Body of pancreas (tissue), 4 donors: ENCODE results near the gene MYCN. TPM values are rescaled to one million over a fixed set of nuclear protein-coding genes. Genes with fewer than 3 reads are reported as not detected.

Source experiments
- ATAC-seq: fragments of 150-250 bp; one replicate; pipeline ENCODE4 v1.9.1; 2016
- DNase-seq, 4 donors: peaks; one replicate each; pipeline ENCODE4 v3.0.0-alpha.2; 2019
- H3K27ac ChIP-seq, 4 donors: fragments of 200-600 bp; sonication (generic); 1 replicate in 3 of 4; 2 replicates in 1 of 4; pipeline versions ENCODE4 v1.5.1 to v1.6.1; 2016 to 2019; ENCODE audit warnings: mild to moderate bottlenecking in 1 of 4, mixed read lengths in 1 of 4, moderate library complexity in 1 of 4
- H3K27me3 ChIP-seq, 2 donors: fragments of 200-600 bp; sonication (generic); one replicate each; pipeline ENCODE4 v1.6.0; 2016; ENCODE audit warnings: mild to moderate bottlenecking in 1 of 2
- H3K36me3 ChIP-seq, 2 donors: fragments of 200-600 bp; sonication (generic); replicated peaks in 1 of 2; 2 replicates each; pipeline ENCODE4 v1.5.1; 2016; ENCODE audit warnings: low read depth in 2 of 2; ENCODE audit not compliant: insufficient read depth in 1 of 2
- H3K4me1 ChIP-seq: fragments of 200-600 bp; sonication (generic); one replicate; pipeline ENCODE4 v1.6.0; 2016
- H3K4me3 ChIP-seq, 2 donors: fragments of 200-600 bp; sonication (generic); 1 replicate in 1 of 2; 2 replicates in 1 of 2; pipeline ENCODE4 v1.5.1; 2016 to 2019
- H3K9me3 ChIP-seq, 3 donors: fragments of 200-600 bp; sonication (generic); 1 replicate in 2 of 3; 2 replicates in 1 of 3; pipeline ENCODE4 v1.5.1; 2016
- CTCF ChIP-seq, 7 experiments: fragments of 450-650 bp in 4 of 7; fragments of 200-600 bp in 3 of 7; sonication (generic) in 3 of 7; IDR thresholded peaks; one replicate each; pipeline ENCODE4 v1.5.1; 2016 to 2019; ENCODE audit warnings: antibody characterized with exemption in 7 of 7
- POLR2A ChIP-seq, 3 donors: fragments of 450-650 bp; IDR thresholded peaks; one replicate each; pipeline ENCODE4 v1.6.1; 2016; ENCODE audit warnings: antibody characterized with exemption in 3 of 3, mild to moderate bottlenecking in 2 of 3
- WGBS, 2 donors: methylation state at CpG; one replicate each; pipeline ENCODE4 v1.1.5; 2017; 5-methylcytosine and 5-hydroxymethylcytosine counted together
- intact Hi-C: fragments of 100-400 bp; cut with DNase I; formaldehyde crosslinking; loops from one replicate; pipeline ENCODE4 v1.15.1; 2023
- total RNA-seq, 2 donors: library from RNA; depleted of rRNA; stranded (reverse); fragments of >200 nt; gene quantifications; one replicate each; pipeline ENCODE4 v1.1.0, GENCODE V29; 2016

MYCN gene
- total RNA-seq, 2 donors from 2014 or later: not detected

DNA sequence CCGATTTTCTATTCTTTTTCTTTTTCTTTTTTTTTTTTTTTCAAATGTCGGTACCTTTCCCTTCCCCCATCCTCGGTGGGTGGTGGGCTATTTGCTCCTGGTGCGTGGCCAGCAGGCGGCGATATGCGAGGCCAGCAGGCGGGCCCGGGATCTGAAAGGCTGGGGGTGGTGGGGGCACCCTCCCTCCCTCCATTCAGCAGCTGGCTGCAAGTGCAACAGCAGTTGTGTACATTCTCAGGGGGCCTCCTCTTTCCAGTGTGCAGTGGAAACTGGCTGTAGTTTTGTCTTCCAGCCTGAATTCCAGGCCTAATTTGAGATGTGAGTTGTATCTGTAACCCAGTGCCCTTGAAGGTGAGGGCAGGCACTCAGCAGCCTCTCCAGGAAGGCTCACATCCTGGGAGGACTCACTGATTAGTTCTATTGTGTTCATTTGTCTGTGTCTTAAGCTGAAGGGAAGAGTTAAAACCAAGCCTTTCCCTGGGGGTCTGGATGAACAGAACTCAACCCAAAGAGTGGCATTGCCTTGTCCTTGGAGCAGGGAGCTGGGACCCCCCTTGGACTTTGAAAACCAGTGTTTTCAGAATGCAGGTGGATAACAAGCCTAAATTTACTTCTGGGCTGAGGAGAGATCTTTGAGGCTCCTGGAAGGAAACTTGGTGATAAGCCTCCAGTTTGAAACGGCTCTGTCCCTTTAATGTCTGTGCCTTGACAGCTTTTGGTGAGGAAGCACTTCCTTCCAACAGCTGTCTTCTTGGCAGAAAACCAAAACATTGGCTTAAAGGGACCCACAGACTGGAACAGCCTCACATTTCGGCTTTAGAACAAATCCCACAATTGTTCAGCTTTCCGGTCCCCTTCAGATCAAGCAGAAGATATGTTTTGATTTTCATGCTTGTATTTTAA is 3.3 kb downstream of the MYCN start:
- no peak for ATAC-seq
- intact Hi-C loops: loop anchor here (10.0 kb wide), 1 partner anchor 541 kb away; no protein-coding TSS in a partner anchor

GRCh38 chr2:15944325-15945017 is 4.1 kb downstream of the MYCN start:
- DNase-seq (no peak), ATAC-seq (no peak)
- Histone ChIP-seq H3K36me3 (no peaks in the 10 kb centered on the region), H3K27ac (no peak overlapping the region), H3K9me3 (no peaks in the 10 kb centered on the region), H3K27me3 (peaks cover 0 to 17% of the 10 kb centered on the region in 2 donors), H3K4me3 (no peak overlapping the region), H3K4me1 (peaks cover 34% of the 10 kb centered on the region)
- 76 to 79% methylated on average over 4 of the region's 4 CpGs for WGBS, 2 donors
- intact Hi-C loops: loop anchor here (10.0 kb wide), 1 partner anchor 540 kb away; no protein-coding TSS in a partner anchor
- no peak for TF ChIP-seq POLR2A (IDR thresholded peaks at IDR 0.05)
- TF ChIP-seq CTCF (IDR thresholded peaks at IDR 0.05): no peak

More for the DNA sequence above, 3.3 kb downstream of the MYCN start:
- H3K9me3 ChIP-seq: no peaks in the 10 kb centered on the region
- peak in 1 of 7 experiments; percentile 13 for TF ChIP-seq CTCF (IDR thresholded peaks at IDR 0.05)
- no peak for TF ChIP-seq POLR2A (IDR thresholded peaks at IDR 0.05)
- peaks cover 36% of the 10 kb centered on the region for H3K4me1 ChIP-seq
- WGBS, 2 donors: 15 to 25% methylated on average over 11 to 12 of the region's 12 CpGs
- DNase-seq: peak in 2 of 4 donors; percentile 13 to 14
- H3K4me3 ChIP-seq: no peak overlapping the region
- H3K27ac ChIP-seq: no peak overlapping the region
- no peaks in the 10 kb centered on the region for H3K36me3 ChIP-seq
- H3K27me3 ChIP-seq: peaks cover 0 to 23% of the 10 kb centered on the region in 2 donors

- 68 to 73% methylated on average over 14 to 17 of the region's 17 CpGs for WGBS, 2 donors
- TF ChIP-seq POLR2A (IDR thresholded peaks at IDR 0.05) (no peak), CTCF (IDR thresholded peaks at IDR 0.05) (no peak)
- no peak for DNase-seq
- Histone ChIP-seq H3K4me3 (no peak overlapping the region), H3K27ac (no peak overlapping the region), H3K4me1 (peaks cover 17% of the 10 kb centered on the region), H3K9me3 (no peaks in the 10 kb centered on the region), H3K36me3 (no peaks in the 10 kb centered on the region), H3K27me3 (peaks cover 0 to 12% of the 10 kb centered on the region in 2 donors)
- intact Hi-C loops: loop anchor here (10.0 kb wide), 1 partner anchor 539 kb away; no protein-coding TSS in a partner anchor
- ATAC-seq: no peak
These were observed 5.8 kb downstream of the MYCN start for GRCh38 chr2:15945909-15946705.

DNA sequence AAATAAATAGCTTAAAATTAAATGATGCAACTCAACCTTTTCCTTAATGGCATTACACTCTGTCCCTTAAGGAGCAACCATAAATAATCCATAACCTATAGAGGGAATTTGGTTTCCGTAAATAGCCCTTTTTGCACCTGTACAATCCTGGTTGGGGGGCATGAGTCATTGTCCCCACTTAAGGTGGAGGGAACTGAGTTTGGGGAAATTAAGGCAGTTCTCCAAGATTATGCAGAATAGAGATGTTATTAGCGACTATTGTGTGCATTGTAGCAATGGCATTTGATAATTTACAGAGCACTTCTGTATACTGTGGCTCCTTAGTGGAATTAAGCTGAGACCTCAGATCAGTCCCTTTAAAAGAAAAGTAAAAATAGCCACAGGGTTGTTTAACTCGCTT is 6.6 kb downstream of the MYCN start:
- no peak for DNase-seq
- H3K27ac ChIP-seq: no peak overlapping the region
- H3K9me3 ChIP-seq: no peaks in the 10 kb centered on the region
- TF ChIP-seq POLR2A (IDR thresholded peaks at IDR 0.05) (no peak), CTCF (IDR thresholded peaks at IDR 0.05) (no peak)
- H3K36me3 ChIP-seq: no peaks in the 10 kb centered on the region
- H3K27me3 ChIP-seq: peaks cover 0 to 8% of the 10 kb centered on the region in 2 donors
- intact Hi-C loops: loop anchor here (10.0 kb wide), 1 partner anchor 538 kb away; no protein-coding TSS in a partner anchor
- no peak for ATAC-seq
- H3K4me3 ChIP-seq: no peak overlapping the region
- WGBS, 2 donors: 79 to 87% methylated on average over 3 of the region's 3 CpGs
- H3K4me1 ChIP-seq: peaks cover 11% of the 10 kb centered on the region
